Sigmoid colon (tissue), 4 donors: Measurements from ENCODE around the gene SPG7.

Experiments used
- EP300 ChIP-seq, 4 donors: sonication (generic); formaldehyde crosslinking; IDR thresholded peaks; one replicate each; pipeline ENCODE4 v1.6.1; 2017; ENCODE audit warnings: antibody characterized with exemption in 4 of 4
- POLR2AphosphoS5 ChIP-seq, 4 donors: sonication (generic); formaldehyde crosslinking; IDR thresholded peaks; one replicate each; pipeline ENCODE4 v1.6.1; 2017; ENCODE audit warnings: antibody characterized with exemption in 4 of 4
- TF ChIP-seq, protein P1 (sequence below), 4 experiments: fragments of 450-650 bp in 3 of 4; fragments of 200-600 bp in 1 of 4; IDR thresholded peaks; one replicate each; pipeline ENCODE4 v1.5.1; 2016 to 2019; ENCODE audit warnings: antibody characterized with exemption in 4 of 4, mild to moderate bottlenecking in 3 of 4, moderate library complexity in 2 of 4

DNA sequence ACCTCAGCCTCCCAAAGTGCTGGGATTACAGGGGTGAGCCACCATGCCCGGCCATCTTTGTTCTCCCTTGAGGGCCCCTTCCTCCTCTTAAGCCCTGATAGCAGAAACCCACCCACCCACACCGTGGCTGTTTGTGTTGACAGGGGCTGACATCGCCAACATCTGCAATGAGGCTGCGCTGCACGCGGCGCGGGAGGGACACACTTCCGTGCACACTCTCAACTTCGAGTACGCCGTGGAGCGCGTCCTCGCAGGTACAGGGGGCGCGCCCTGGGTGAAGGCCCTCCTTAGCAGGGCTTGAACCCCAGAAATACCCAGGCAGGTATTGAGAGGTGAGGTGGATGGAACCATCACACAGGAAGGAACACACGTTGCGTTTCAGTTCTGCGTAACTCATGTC lies 39.7 kb downstream of the SPG7 start:
- TF ChIP-seq, protein P1, sequence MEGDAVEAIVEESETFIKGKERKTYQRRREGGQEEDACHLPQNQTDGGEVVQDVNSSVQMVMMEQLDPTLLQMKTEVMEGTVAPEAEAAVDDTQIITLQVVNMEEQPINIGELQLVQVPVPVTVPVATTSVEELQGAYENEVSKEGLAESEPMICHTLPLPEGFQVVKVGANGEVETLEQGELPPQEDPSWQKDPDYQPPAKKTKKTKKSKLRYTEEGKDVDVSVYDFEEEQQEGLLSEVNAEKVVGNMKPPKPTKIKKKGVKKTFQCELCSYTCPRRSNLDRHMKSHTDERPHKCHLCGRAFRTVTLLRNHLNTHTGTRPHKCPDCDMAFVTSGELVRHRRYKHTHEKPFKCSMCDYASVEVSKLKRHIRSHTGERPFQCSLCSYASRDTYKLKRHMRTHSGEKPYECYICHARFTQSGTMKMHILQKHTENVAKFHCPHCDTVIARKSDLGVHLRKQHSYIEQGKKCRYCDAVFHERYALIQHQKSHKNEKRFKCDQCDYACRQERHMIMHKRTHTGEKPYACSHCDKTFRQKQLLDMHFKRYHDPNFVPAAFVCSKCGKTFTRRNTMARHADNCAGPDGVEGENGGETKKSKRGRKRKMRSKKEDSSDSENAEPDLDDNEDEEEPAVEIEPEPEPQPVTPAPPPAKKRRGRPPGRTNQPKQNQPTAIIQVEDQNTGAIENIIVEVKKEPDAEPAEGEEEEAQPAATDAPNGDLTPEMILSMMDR (IDR thresholded peaks at IDR 0.05): no peak
- no peak for TF ChIP-seq POLR2AphosphoS5 (IDR thresholded peaks at IDR 0.05)
- TF ChIP-seq EP300 (IDR thresholded peaks at IDR 0.05): no peak
